GM04504 (cell line): ENCODE measurements around the gene TUBGCP2.
"Not testable (repeated sequence)": the region's sequence is repeated elsewhere in the genome, so short reads cannot be mapped to it uniquely, and the experiment has no call there.

Source experiments
- DNase-seq: peaks from one replicate; pipeline ENCODE4 v3.0.0-alpha.2; 2012; ENCODE audit warnings: low read depth

Gene TUBGCP2

DNA sequence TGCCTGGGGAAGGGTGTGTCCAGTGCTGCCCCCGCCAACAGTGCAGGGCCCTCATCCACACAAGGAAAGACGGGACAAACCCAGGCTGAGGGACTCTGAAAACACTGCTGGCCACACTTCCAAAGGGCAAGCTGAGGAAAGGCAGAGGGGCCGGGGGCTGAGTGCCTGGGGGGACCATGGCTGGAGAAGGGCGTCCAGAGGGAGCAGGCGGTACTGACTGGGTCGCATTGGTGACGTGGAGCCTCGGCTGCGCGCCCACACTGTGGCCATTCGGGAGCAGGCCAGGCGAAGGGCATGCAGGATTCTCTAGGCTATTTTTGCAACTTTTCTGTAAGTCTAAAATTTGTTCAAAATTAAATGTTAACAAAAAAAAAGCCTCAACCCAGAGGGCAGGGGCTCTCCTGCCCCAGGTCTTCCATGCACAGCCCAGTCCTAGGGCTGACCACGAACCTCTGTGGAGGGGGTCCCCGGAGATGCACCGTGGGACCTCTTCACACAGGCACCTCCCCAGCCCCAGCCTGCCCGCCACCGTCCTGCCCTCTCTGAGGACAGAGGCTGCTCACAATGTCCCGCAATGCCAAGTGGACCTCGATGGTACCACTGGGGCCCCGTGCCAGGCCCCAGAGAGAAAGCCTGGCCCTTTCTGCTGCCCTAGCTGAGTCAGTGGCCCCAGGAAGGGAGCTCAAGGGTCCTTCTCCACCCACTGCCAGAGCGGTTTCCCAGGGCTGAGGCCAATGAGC lies 42.4 kb downstream of the TUBGCP2 start:
- DNase-seq: no peak

DNA sequence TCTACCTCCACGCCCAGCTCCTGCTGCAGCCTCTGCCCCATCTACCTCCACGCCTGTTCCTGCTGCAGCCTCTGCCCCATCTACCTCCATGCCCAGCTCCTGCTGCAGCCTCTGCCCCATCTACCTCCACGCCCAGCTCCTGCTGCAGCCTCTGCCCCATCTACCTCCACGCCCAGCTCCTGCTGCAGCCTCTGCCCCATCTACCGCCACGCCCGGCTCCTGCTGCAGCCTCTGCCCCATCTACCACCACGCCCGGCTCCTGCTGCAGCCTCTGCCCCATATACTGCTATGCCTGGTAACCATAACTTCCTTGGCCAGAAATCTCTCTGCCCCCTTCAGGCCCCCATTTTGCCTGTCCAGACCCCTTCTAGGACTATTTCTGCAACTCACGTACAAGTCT lies 43.6 kb downstream of the TUBGCP2 start:
- DNase-seq: not testable (repeated sequence)

DNA sequence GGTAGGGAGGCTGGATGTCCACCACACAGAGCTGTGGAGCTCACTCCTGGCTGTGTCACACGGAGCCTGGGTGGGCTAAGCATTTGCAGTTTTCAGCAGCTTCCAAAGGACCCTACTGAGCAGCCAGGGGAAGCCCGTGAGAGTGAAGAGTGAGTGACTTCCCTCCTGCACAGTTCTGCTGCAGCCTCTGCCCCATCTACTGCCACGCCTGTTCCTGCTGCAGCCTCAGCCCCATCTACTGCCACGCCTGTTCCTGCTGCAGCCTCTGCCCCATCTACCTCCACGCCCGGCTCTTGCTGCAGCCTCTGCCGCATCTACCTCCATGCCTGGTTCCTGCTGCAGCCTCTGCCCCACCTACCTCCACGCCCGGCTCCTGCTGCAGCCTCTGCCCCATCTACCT lies 44.2 kb downstream of the TUBGCP2 start:
- DNase-seq: no peak

- DNase-seq: no peak
These were observed 45.0 kb downstream of the TUBGCP2 start for GRCh38 chr10:133263674-133264073.

GRCh38 chr10:133262696-133263095 lies 46.0 kb downstream of the TUBGCP2 start:
- DNase-seq: no peak

- no peak for DNase-seq
These were observed 46.8 kb downstream of the TUBGCP2 start for GRCh38 chr10:133261726-133262325.

- no peak for DNase-seq
These were observed 47.6 kb downstream of the TUBGCP2 start for GRCh38 chr10:133260895-133261725.

- DNase-seq: no peak
These were observed 49.1 kb downstream of the TUBGCP2 start for GRCh38 chr10:133259602-133259989.

GRCh38 chr10:133258818-133259601 lies 49.7 kb downstream of the TUBGCP2 start:
- DNase-seq: peak; percentile 99

GRCh38 chr10:133258066-133258817 lies 50.4 kb downstream of the TUBGCP2 start:
- no peak for DNase-seq

GRCh38 chr10:133257489-133258065 lies 51.1 kb downstream of the TUBGCP2 start:
- no peak for DNase-seq

GRCh38 chr10:133255323-133255722 lies 53.3 kb downstream of the TUBGCP2 start:
- no peak for DNase-seq

DNA sequence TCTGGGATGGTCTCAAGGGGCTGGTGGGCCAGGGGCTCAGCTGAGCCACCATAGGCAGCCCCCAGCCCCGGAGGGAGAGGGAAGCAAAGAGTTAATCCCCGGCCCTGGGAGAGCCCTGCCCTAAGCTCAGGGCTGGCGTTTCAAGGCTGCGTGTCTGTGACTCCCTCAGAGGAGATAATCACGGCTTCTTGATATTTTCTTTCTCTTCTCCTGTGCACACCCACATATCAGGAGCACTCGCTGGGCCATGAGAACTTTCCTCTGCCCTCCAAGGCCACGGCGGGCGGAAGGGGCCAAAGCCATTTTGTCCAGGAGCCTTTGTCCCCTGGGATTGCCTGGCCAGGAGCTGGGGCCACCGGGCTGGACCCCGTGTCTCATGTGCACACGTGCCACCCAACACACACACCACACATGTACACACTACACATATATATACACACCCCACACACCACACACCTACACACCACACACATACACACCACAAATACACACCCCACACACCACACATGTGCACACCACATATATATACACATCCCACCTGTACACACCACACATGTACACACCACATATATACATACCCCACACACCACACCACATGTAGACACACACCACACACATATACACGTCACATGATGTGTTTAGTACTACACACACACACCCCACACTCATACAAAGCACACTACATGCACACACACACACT lies 54.1 kb downstream of the TUBGCP2 start:
- no peak for DNase-seq

GRCh38 chr10:133253361-133253955 lies 55.2 kb downstream of the TUBGCP2 start:
- DNase-seq: no peak

GRCh38 chr10:133252223-133252552 lies 56.5 kb downstream of the TUBGCP2 start:
- no peak for DNase-seq

- no peak for DNase-seq
These were observed 57.1 kb downstream of the TUBGCP2 start for GRCh38 chr10:133251388-133252222.

DNA sequence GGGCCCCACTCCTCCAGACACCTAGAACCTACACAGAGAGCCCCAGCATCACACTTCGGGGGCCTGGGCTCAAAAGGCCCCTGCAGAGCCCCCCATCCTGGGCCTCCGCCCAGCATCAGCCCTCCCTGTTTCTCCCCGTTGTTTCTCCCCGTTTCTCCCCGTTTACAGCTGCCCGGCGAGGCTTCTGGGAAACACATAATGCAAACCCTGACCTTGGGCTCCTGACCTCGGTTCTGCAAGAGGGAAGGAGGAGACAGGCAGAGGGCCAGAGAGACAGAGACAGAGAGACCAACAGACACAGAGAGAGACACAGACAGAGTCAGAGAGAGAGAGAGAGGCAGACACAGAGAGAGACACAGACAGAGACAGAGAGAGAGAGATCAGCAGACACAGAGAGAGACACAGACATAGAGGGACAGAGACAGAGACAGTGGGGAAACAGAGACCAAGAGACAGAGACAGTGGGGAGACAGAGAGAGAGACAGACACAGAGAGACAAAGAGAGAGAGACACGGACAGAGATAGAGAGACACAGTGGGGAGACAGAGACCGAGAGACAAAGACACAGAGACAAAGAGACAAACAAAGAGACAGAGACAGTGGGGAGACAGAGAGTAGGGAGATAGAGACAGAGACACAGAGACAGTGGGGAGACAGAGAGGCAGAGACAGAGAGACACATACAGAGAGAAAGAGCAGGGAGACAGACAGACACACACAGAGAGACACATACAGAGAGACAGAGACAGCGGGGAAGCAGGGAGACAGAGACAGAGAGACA lies 58.5 kb downstream of the TUBGCP2 start:
- no peak for DNase-seq

GRCh38 chr10:133249094-133249780 lies 59.4 kb downstream of the TUBGCP2 start:
- no peak for DNase-seq
